HG03039 (cell line): Measurements from ENCODE around the gene PAM16.

Source experiments
- ATAC-seq: cut with Tn5 transposase; IDR thresholded peaks from one replicate; pipeline ENCODE4 v1.9.1; 2021; ENCODE audit warnings: mild to moderate bottlenecking, moderate library complexity; ENCODE audit not compliant: unreplicated experiment

PAM16 gene

GRCh38 chr16:4372001-4372577 lies 21.0 kb upstream of the PAM16 start:
- no peak for ATAC-seq

- ATAC-seq = peak; percentile 53
Measured at GRCh38 chr16:4371357-4372000, 20.4 kb upstream of the PAM16 start, which contains the start of gene VASN. TSS of gene VASN (plus strand) at chr16:4371848. CDS start at chr16:4380878, 9,030 bp downstream.

- no peak for ATAC-seq
Measured at GRCh38 chr16:4370570-4371356, 19.6 kb upstream of the PAM16 start.

- ATAC-seq = no peak
Measured at GRCh38 chr16:4370151-4370550, 19.0 kb upstream of the PAM16 start.

- no peak for ATAC-seq
Measured at GRCh38 chr16:4369007-4369733, 18.0 kb upstream of the PAM16 start.

- no peak for ATAC-seq
Measured at GRCh38 chr16:4367393-4367856, 16.3 kb upstream of the PAM16 start.

GRCh38 chr16:4366016-4366415 lies 14.9 kb upstream of the PAM16 start:
- no peak for ATAC-seq

- ATAC-seq = no peak
Measured at GRCh38 chr16:4365615-4366014, 14.5 kb upstream of the PAM16 start.

- ATAC-seq = no peak
Measured at GRCh38 chr16:4365014-4365406, 13.9 kb upstream of the PAM16 start.

- ATAC-seq = no peak
Measured at GRCh38 chr16:4364196-4365013, 13.3 kb upstream of the PAM16 start.

- no peak for ATAC-seq
Measured at GRCh38 chr16:4362476-4363135, 11.5 kb upstream of the PAM16 start.

GRCh38 chr16:4361944-4362311 lies 10.8 kb upstream of the PAM16 start:
- no peak for ATAC-seq

GRCh38 chr16:4361033-4361943 lies 10.2 kb upstream of the PAM16 start:
- ATAC-seq = no peak

GRCh38 chr16:4360538-4361021 lies 9.5 kb upstream of the PAM16 start:
- no peak for ATAC-seq

GRCh38 chr16:4359914-4360313 lies 8.8 kb upstream of the PAM16 start:
- no peak for ATAC-seq

- no peak for ATAC-seq
Measured at GRCh38 chr16:4358831-4359561, 7.9 kb upstream of the PAM16 start.

- ATAC-seq = no peak
Measured at GRCh38 chr16:4358236-4358635, 7.1 kb upstream of the PAM16 start.

GRCh38 chr16:4356820-4357219 lies 5.7 kb upstream of the PAM16 start:
- ATAC-seq = no peak
